ENCODE data around the gene NOL4L.

GRCh38 chr20:32559205-32559752 is 25.9 kb downstream of the NOL4L start:
- no peak for TF ChIP-seq CTCF (IDR thresholded peaks at IDR 0.05)
- TF ChIP-seq POLR2A (IDR thresholded peaks at IDR 0.05): no peak
